PC-3 (cell line): ENCODE results near the gene IRAK4.

ENCODE experiments used
- CTCF ChIP-seq: fragments of 300-600 bp; sonication (generic); conservative IDR thresholded peaks from 2 replicates; pipeline ENCODE4 v1.5.1; 2017; ENCODE audit warnings: antibody characterized with exemption, low read depth, mild to moderate bottlenecking, low read length
- EZH2 ChIP-seq: fragments of 300-600 bp; sonication (generic); IDR thresholded peaks from one replicate; pipeline ENCODE4 v1.6.1; 2017; ENCODE audit warnings: antibody characterized with exemption, mild to moderate bottlenecking, low read length; ENCODE audit not compliant: unreplicated experiment

- no peak for TF ChIP-seq CTCF
- no peak for TF ChIP-seq EZH2
Measured at GRCh38 chr12:43835656-43836474, 77.1 kb downstream of the IRAK4 start, which contains the start of gene TMEM117.
